LNCaP clone FGC (cell line): Measurements from ENCODE around the gene OLFML2B.

Experiments
- DNase-seq: peaks from one replicate; pipeline ENCODE4 v3.0.0-alpha.2; 2011; ENCODE audit warnings: low read depth
- H3K4me3 ChIP-seq: 2 replicates; pipeline ENCODE4 v1.5.1; 2011; ENCODE audit warnings: mild to moderate bottlenecking, low read depth, low read length, control low read depth
- TF ChIP-seq, protein P1 (sequence below): IDR thresholded peaks from 2 replicates; pipeline ENCODE4 v1.5.1; 2012; ENCODE audit warnings: mild to moderate bottlenecking; ENCODE audit not compliant: control insufficient read depth, insufficient read depth; ENCODE audit errors: extremely low read depth

The OLFML2B gene

DNA sequence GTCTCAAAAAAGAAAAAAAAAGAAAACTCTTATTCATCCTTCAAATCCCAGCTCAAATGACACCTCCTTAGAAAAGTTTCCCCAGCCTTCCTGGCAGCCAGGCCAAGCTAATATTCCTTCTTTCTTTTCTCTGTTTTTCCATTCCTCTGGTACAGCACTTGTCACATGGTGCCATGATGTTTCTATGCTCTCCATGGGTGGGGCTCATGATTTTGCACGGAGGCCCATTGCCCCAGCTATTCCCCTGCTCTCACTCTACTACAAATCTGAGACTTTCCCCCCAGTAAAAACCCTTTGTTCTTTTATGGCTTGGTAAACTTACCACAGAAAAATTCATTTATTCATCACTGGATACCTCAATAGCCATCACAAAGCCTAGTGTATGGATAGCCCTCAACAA is 26.5 kb downstream of the OLFML2B start:
- TF ChIP-seq, protein P1, sequence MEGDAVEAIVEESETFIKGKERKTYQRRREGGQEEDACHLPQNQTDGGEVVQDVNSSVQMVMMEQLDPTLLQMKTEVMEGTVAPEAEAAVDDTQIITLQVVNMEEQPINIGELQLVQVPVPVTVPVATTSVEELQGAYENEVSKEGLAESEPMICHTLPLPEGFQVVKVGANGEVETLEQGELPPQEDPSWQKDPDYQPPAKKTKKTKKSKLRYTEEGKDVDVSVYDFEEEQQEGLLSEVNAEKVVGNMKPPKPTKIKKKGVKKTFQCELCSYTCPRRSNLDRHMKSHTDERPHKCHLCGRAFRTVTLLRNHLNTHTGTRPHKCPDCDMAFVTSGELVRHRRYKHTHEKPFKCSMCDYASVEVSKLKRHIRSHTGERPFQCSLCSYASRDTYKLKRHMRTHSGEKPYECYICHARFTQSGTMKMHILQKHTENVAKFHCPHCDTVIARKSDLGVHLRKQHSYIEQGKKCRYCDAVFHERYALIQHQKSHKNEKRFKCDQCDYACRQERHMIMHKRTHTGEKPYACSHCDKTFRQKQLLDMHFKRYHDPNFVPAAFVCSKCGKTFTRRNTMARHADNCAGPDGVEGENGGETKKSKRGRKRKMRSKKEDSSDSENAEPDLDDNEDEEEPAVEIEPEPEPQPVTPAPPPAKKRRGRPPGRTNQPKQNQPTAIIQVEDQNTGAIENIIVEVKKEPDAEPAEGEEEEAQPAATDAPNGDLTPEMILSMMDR = no peak
- no peak overlapping the region for H3K4me3 ChIP-seq
- DNase-seq = no peak

DNA sequence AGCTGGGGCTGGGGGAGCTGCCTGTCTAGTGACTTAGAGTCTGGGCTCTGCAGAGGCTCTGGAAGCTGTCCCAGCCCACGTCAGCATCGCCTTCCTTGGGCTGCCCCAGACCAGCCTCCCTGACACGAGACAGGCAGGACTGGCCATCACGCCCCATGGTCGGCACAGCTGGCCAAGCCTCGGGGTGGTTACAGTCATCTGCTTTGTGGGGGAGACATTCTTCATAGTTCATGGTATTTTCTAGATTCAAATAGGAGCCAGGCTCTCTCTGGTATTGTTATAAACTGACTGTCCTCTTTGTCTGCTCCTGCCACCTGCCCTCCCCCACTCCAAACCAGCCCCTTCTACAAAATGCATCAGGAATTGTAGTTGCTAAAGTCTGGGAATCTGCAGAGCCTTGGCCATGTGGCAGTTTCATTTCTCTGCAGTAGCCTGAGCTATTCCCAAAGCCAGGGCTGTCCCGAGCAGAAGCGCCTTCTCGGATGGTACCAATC is 29.4 kb downstream of the OLFML2B start:
- DNase-seq = no peak
- TF ChIP-seq, protein P1 = no peak
- H3K4me3 ChIP-seq = no peak overlapping the region

DNA sequence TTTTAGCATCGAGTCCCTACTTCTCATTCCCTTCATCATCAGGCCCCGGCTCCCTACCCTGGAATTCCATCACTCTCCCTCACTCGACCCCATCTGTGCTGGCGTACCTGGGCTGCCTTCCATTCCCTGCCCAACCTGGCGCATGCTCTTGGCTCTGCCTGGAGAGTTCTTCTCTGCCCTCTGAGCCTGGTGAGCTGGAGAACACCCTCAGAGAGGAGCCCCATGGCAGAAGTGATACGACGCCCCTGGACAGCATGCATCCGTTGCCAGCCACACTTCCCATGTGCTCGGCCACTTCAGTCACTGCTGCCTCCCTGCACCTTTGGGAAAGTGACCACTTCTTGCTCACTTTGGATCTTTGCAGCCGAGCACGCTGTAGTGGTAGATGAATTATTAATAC is 30.1 kb downstream of the OLFML2B start:
- no peak overlapping the region for H3K4me3 ChIP-seq
- no peak for DNase-seq
- TF ChIP-seq, protein P1 = no peak

DNA sequence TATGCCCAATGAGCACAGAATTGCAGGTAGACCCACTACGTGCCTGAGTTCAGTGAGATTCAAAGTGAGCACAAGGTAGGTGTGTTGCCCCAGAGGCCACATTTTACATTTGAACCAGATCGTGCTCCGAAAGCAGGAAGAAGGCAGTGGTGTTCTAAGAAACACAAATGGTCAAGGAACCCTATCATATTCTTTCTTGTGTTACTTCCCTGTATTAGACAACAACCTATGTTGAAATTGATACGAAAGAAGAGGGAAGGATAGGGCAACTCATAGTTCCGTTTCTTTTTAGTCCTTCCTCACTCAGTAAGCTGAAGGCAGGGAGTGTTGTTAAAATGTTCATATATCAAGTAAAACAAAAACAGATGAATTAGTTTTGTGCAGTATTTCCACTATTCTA is 33.9 kb downstream of the OLFML2B start:
- TF ChIP-seq, protein P1 = no peak
- H3K4me3 ChIP-seq = no peak overlapping the region
- no peak for DNase-seq

DNA sequence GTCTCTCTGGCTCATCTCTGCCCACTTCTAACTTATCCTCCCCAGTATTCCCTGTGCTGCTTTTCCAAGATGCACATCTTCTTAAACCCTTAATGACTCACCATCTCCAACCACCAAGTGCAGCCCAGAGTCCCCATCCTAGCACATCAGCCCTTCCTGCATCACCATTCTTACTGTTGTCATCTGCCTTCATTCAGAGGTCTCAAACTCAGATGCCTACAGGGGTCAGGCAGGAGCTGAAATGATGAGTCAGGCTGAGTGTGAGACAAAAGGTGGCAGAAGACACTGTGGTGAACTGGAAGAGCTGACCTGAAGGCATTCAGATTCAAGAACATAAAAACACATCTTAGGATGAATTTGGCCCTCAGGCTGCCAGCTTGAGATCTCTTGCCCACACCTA is 34.6 kb downstream of the OLFML2B start:
- DNase-seq = no peak
- TF ChIP-seq, protein P1 = no peak
- H3K4me3 ChIP-seq = no peak overlapping the region

DNA sequence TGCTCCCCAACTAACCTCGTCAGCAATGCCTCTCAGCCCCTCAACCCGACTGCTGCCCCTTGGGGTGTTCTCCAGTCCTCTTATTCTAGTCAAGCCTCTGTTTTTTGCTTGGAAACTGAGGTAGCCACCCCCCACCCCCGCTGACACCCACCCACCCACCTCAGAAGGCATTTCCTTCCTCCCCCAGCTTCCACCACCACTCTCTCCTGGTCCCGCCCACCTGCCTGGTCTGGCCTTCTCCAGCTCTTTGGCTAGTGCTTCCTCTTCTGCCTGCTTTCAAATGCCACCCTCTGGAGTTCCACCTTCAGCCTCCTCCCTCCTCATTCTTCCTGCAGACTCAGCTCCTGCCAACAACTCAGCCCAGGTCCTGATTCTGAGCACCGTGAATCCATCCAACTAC is 35.3 kb downstream of the OLFML2B start:
- TF ChIP-seq, protein P1 = no peak
- no peak for DNase-seq
- H3K4me3 ChIP-seq = no peak overlapping the region

DNA sequence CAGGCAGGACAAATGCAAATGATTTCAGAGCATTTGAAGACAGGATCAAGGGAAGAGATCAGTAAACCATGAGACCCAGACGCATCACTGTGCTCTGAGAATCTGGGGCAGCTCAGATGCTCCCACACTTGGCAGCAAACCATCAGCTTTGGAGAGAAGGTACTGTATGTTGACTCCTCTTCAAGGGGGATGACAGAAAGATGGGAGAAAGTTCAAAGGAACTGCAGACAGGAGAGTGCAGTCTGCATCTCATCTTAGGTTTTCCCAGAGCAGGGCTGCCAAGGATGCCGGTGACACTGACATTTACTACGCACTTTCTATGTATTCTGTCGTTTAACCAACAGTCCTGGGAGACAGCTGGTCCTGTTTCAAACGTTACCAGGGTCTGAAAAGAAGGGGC is 35.8 kb downstream of the OLFML2B start:
- TF ChIP-seq, protein P1 = no peak
- no peak for DNase-seq
- H3K4me3 ChIP-seq = no peak overlapping the region
